ENCODE results near the gene HSD17B12.

The HSD17B12 gene

DNA sequence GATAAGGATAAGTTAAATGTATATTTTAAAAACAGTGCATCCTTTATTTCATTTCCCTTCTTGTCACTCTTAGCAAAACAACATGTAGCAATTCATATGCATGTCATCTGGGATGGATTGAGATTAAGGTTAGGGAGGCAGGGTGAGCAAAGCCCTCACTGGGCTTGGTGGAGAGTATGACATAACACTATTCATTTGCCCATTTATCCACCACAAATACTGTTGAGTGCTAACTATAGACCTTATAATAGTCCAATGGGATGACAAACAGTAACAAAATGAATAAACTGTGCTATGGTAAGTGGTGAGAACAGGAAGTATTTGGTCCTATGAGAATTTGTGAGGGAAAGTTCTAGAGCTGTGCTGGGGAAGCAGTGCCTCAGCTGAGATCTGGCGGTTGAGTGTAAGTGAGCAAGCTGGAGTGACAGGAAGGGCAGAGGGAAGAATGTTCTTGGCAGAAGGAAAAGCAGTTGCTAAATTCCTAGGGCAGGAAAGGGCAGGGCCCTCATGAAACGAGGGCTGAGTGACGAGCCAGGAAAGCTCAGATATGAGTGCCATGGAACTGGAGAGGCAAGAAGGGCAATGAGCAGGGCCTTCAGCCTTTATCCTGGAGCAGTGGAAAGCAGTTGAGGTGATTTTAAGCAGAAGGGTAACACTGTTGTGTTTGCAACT, 6.7 kb downstream of the HSD17B12 start:
- H3K4me3 ChIP-seq (replicated peaks in 1 of 2; ENCODE audit: low read depth in 2 of 2, low read length in 2 of 2), result no peak overlapping the region

DNA sequence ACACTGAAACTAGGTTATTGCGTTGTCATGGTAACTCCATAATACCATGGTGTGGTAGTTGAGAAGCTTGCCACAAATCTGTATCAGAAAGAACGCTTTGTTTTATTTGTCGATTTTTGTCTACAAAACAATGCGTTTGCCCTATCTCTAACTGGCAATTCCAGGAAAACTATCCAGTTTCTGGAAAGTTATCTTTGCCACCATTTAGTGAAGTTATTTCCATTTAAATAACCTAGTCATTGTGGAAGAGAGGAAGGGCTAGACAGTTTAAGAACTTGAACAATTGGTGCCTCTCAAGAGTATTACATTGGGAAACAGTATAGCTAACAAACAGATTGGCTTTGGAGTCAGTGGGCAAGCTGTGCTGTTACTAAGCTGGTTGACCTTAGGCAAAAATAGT, 7.9 kb downstream of the HSD17B12 start:
- TF ChIP-seq, protein P1, sequence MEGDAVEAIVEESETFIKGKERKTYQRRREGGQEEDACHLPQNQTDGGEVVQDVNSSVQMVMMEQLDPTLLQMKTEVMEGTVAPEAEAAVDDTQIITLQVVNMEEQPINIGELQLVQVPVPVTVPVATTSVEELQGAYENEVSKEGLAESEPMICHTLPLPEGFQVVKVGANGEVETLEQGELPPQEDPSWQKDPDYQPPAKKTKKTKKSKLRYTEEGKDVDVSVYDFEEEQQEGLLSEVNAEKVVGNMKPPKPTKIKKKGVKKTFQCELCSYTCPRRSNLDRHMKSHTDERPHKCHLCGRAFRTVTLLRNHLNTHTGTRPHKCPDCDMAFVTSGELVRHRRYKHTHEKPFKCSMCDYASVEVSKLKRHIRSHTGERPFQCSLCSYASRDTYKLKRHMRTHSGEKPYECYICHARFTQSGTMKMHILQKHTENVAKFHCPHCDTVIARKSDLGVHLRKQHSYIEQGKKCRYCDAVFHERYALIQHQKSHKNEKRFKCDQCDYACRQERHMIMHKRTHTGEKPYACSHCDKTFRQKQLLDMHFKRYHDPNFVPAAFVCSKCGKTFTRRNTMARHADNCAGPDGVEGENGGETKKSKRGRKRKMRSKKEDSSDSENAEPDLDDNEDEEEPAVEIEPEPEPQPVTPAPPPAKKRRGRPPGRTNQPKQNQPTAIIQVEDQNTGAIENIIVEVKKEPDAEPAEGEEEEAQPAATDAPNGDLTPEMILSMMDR (IDR thresholded peaks at IDR 0.05; ENCODE audit: low read depth, low read length), result no peak
- no peak for DNase-seq (ENCODE audit: low read depth in 2 of 2)
- H3K4me3 ChIP-seq (replicated peaks in 1 of 2; ENCODE audit: low read depth in 2 of 2, low read length in 2 of 2), result no peak overlapping the region

More for the DNA sequence above, 6.7 kb downstream of the HSD17B12 start:
- peak; percentile 82 to 93 for DNase-seq (ENCODE audit: low read depth in 2 of 2)
- TF ChIP-seq, protein P1 (IDR thresholded peaks at IDR 0.05; ENCODE audit: low read depth, low read length), result no peak

DNA sequence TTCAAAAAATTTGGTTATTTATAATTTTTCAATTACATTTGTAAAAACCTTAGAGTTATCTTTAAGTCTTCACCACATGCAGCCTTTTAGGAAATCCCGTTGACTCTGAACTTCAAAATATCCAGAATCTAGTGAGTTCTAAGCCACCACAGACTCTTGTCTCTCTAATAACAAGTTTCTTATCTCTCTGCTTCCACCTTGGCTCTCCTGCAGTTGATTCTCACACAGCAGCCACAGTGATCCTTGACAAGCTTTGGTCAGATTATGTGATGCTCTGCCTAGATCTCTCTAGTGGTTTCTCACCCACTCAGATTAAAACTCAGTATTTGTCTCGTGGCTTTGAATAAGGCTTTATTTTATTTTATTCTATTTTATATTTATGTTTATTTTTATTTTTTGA, 8.6 kb downstream of the HSD17B12 start:
- TF ChIP-seq, protein P1 (IDR thresholded peaks at IDR 0.05; ENCODE audit: low read depth, low read length), result no peak
- DNase-seq (ENCODE audit: low read depth in 2 of 2), result no peak
- H3K4me3 ChIP-seq (replicated peaks in 1 of 2; ENCODE audit: low read depth in 2 of 2, low read length in 2 of 2), result no peak overlapping the region

DNA sequence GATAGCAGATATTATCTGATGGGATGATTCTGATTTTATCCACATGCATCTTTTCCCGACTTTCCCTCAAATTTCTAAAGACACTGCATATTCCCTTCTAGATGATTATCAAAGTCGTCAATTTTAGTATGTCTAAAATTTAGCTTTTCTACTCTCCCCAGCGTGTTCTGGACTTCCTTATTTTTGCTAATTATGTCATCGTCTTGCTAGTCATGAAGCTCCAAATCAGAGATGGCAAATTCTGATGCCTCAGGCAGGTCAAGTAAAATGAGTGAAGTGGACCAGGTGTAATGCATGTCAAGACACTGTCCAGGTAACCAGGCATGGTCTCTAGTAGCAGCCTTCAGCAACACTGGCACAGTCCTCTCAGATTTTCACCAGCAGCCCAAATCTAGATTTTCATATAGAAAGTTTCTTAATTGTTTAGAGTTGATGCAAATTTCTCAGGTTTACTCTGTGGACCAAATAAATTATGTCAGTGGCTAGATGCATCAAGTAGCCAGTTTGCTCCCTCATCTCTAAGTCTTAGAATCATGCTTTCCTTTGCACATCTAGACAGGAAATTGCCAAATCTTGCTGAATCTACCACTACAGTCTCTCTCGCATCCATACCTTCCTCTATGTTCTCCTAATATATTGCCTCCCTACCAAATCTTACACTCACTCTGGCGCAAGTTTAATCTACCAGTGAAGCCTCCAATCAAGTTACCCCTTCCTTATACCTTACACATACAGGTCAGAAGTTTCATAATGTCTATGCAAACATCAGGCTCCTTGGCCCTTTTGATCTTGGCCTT, 10.6 kb downstream of the HSD17B12 start:
- DNase-seq (ENCODE audit: low read depth in 2 of 2), result no peak
- TF ChIP-seq, protein P1 (IDR thresholded peaks at IDR 0.05; ENCODE audit: low read depth, low read length), result no peak
- H3K4me3 ChIP-seq (replicated peaks in 1 of 2; ENCODE audit: low read depth in 2 of 2, low read length in 2 of 2), result no peak overlapping the region

DNA sequence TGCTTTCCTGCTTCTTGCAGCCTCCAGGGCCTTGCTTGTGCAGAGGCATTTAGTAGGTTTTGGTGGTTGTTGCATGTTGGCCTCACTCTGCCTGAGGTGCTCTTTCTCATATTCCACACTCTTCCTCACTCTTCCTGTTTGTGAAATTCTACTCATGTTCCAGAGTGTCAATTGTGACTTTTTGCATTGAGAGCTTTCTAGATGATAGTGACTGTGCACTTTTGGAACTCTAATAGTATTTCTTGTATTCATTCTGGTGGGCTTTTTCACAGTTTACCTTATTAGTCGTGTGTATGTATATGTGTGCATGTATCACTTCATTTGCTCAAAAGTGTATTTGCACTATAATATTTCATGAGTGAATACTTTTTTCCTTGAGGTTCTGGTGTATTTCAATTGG, 11.3 kb downstream of the HSD17B12 start:
- no peak overlapping the region for H3K4me3 ChIP-seq (replicated peaks in 1 of 2; ENCODE audit: low read depth in 2 of 2, low read length in 2 of 2)

DNA sequence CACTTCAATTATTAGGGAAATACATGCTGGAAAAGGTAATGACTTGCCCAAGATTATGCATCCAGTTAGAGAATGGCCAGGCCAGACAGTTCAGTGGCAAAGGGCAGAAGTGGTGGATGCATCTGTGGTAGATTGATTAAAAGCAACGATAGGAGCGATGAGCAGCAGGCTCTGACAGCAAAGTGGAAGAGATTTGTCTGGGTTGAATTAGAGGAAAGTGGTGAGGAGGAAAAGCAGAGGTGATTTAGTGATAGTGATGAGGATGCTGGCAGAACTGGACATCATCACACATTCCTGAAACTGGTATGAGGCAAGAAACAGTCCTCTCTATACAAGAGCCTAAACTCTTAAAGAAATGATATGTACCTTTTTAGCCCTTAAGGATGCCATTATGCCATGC, 12.5 kb downstream of the HSD17B12 start:
- TF ChIP-seq, protein P1 (IDR thresholded peaks at IDR 0.05; ENCODE audit: low read depth, low read length), result no peak
- H3K4me3 ChIP-seq (replicated peaks in 1 of 2; ENCODE audit: low read depth in 2 of 2, low read length in 2 of 2), result no peak overlapping the region
- no peak for DNase-seq (ENCODE audit: low read depth in 2 of 2)

More for the DNA sequence above, 11.3 kb downstream of the HSD17B12 start:
- DNase-seq (ENCODE audit: low read depth in 2 of 2), result no peak
- TF ChIP-seq, protein P1 (IDR thresholded peaks at IDR 0.05; ENCODE audit: low read depth, low read length), result no peak
